Spleen (tissue), 11 donors: ENCODE measurements around the gene REV1. TPM values are rescaled to one million over a fixed set of nuclear protein-coding genes. Genes with fewer than 3 reads are reported as not detected.

ENCODE experiments used
- DNase-seq: peaks from one replicate; pipeline ENCODE4 v3.0.0-alpha.2; 2020
- H3K27ac ChIP-seq, 8 donors: fragments of 200-600 bp; sonication (generic) in 7 of 8; 1 replicate in 4 of 8; 2 replicates in 4 of 8; pipeline versions ENCODE4 v1.5.0 to v1.8.0; 2016 to 2021; ENCODE audit warnings: inconsistent platforms in 4 of 8, mild to moderate bottlenecking in 4 of 8, moderate library complexity in 1 of 8
- H3K27me3 ChIP-seq, 7 donors: fragments of 200-600 bp; sonication (generic) in 6 of 7; replicated peaks in 1 of 7; 1 replicate in 4 of 7; 2 replicates in 3 of 7; pipeline versions ENCODE4 v1.5.0 to v1.8.0; 2016 to 2021; ENCODE audit warnings: inconsistent platforms in 3 of 7, mild to moderate bottlenecking in 1 of 7
- H3K36me3 ChIP-seq, 6 donors: fragments of 200-600 bp; sonication (generic) in 5 of 6; 1 replicate in 4 of 6; 2 replicates in 2 of 6; pipeline versions ENCODE4 v1.5.0 to v1.8.0; 2016 to 2021; ENCODE audit warnings: inconsistent platforms in 2 of 6
- H3K4me1 ChIP-seq, 6 donors: fragments of 200-600 bp; sonication (generic) in 5 of 6; 1 replicate in 3 of 6; 2 replicates in 3 of 6; pipeline versions ENCODE4 v1.5.0 to v1.8.0; 2016 to 2021; ENCODE audit warnings: inconsistent platforms in 3 of 6
- H3K4me3 ChIP-seq, 8 donors: fragments of 200-600 bp; sonication (generic) in 7 of 8; 1 replicate in 4 of 8; 2 replicates in 4 of 8; pipeline versions ENCODE4 v1.5.0 to v1.8.0; 2016 to 2021; ENCODE audit warnings: inconsistent platforms in 4 of 8, mild to moderate bottlenecking in 4 of 8, moderate library complexity in 2 of 8
- H3K9me3 ChIP-seq, 8 donors: fragments of 200-600 bp; sonication (generic) in 7 of 8; 1 replicate in 4 of 8; 2 replicates in 4 of 8; pipeline versions ENCODE4 v1.5.0 to v1.8.0; 2016 to 2021; ENCODE audit warnings: inconsistent platforms in 4 of 8
- CTCF ChIP-seq, 11 experiments: fragments of 200-600 bp in 7 of 11; fragments of 450-650 bp in 4 of 11; sonication (generic) in 4 of 11; IDR thresholded peaks in 8 of 11; conservative IDR thresholded peaks in 3 of 11; 1 replicate in 7 of 11; 2 replicates in 4 of 11; pipeline versions ENCODE4 v1.4.0 to v1.8.0; 2016 to 2021; ENCODE audit warnings: antibody characterized with exemption in 11 of 11, inconsistent platforms in 4 of 11, mild to moderate bottlenecking in 1 of 11
- POLR2A ChIP-seq, 3 donors: fragments of 450-650 bp; IDR thresholded peaks; one replicate each; pipeline ENCODE4 v1.5.1; 2017; ENCODE audit warnings: antibody characterized with exemption in 3 of 3, mild to moderate bottlenecking in 1 of 3
- POLR2AphosphoS5 ChIP-seq, 3 donors: sonication (generic); formaldehyde crosslinking; IDR thresholded peaks; one replicate each; pipeline ENCODE4 v1.5.1; 2017; ENCODE audit warnings: antibody characterized with exemption in 3 of 3
- WGBS, 5 donors: extraction: QIAGEN DNeasy Blood & Tissue Kit in 3 of 5; methylation state at CpG; one replicate each; pipeline versions ENCODE4 v1.1.5 to v1.1.7; 2013 to 2018; 5-methylcytosine and 5-hydroxymethylcytosine counted together
- intact Hi-C: fragments of 100-400 bp; cut with DNase I; formaldehyde crosslinking; loops from one replicate; pipeline ENCODE4 v1.15.0; 2023; ENCODE audit warnings: low total_unique reads
- polyA plus RNA-seq, 3 donors: library from polyadenylated mRNA; stranded (reverse); fragments of 200-250 nt; gene quantifications; one replicate each; pipeline ENCODE4 v1.2.1, GENCODE V29; 2013
- total RNA-seq, 7 donors: library from RNA; depleted of rRNA in 3 of 7; stranded (reverse); fragments of >200 nt in 3 of 7; fragmentation: NEBNext Ultra II Directional in 4 of 7; extraction: Animal tissue kit (Norgen Biotek cat#: 25700) in 4 of 7; gene quantifications; one replicate each; pipeline versions ENCODE4 v1.1.0 to v1.2.1, GENCODE V29; 2016 to 2021
- donor health status: healthy with polysubstance abuse.
- donor health status: DM: no; HTN: no; CAD: no; lungs with moderate emphysema.
- donor health status: DM: no; HTN: no; CAD: no.
- donor health status: Bipolar disorder and iron deficiency.
- donor health status: healthy.
- donor health status: DM: no; HTN: no; CAD: no.
- donor health status: DM: yes; HTN: yes; CAD: no.

REV1 gene
- total and polyA plus RNA-seq, 10 donors = 12.0 to 75.1 (median 50.6) TPM

DNA sequence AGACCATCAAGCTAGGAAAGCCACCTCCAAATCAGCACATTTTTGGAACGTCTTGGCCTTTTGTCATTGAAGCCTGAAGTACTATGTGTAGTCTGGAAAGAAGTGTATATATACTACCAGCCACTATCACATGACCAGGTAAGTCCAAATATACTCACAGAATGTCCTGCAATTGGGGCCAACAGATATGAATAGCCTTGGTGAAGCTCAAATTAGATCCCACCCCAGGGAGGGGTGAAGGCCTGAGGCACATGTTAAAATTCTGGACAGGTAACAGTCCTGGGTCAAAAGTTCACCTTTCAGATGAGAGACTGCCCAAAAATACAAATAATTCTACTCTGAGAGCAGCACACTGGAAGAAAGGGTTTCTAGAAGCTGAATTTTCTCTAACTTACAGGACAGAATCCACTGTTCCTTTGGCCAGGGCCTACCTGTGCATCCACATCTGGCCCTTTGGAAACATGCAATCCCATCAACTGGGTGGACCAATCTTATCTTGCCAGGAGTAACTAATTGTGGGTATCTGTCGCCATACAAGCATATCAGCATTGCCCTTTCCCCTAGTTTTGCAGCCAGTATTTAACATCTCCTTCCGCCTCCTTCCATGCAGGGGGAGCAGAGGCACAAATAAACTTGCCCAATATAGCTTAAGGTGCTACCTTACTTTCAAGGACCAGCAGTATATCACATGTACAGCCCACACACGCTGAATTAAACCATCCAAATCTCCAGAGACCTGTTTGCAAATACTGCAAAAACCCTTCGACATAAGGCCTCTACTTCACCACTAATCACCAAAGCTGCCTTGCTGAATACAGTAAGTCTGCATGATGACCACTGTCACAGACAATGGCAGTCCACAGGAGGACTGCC is 84.8 kb downstream of the REV1 start:
- no peak overlapping the region for H3K4me3 ChIP-seq
- H3K27me3 ChIP-seq = no peaks in the 10 kb centered on the region
- TF ChIP-seq POLR2A (IDR thresholded peaks at IDR 0.05) (no peak), CTCF (IDR thresholded peaks at IDR 0.05 in 8 of 11, conservative IDR thresholded peaks at IDR 0.05 in 3 of 11) (no peak), POLR2AphosphoS5 (IDR thresholded peaks at IDR 0.05) (no peak)
- 89 to 94% (median 90%) methylated on average over 5 of the region's 5 CpGs for WGBS, 5 donors
- no peaks in the 10 kb centered on the region for H3K4me1 ChIP-seq
- H3K9me3 ChIP-seq = no peaks in the 10 kb centered on the region
- DNase-seq = no peak
- H3K27ac ChIP-seq = no peak overlapping the region
- peaks cover 2 to 100% (median 74%) of the 10 kb centered on the region in 6 donors for H3K36me3 ChIP-seq
- intact Hi-C loops = no loop called here

- Histone ChIP-seq H3K4me1 (no peaks in the 10 kb centered on the region), H3K4me3 (no peak overlapping the region), H3K27ac (no peak overlapping the region), H3K9me3 (no peaks in the 10 kb centered on the region), H3K27me3 (no peaks in the 10 kb centered on the region), H3K36me3 (peaks cover 2 to 100% (median 78%) of the 10 kb centered on the region in 6 donors)
- no peak for DNase-seq
- TF ChIP-seq POLR2A (IDR thresholded peaks at IDR 0.05) = no peak
- no peak for TF ChIP-seq CTCF (IDR thresholded peaks at IDR 0.05 in 8 of 11, conservative IDR thresholded peaks at IDR 0.05 in 3 of 11)
- no peak for TF ChIP-seq POLR2AphosphoS5 (IDR thresholded peaks at IDR 0.05)
- WGBS, 5 donors = 84 to 96% (median 90%) methylated on average over 8 of the region's 8 CpGs
- intact Hi-C loops = no loop called here
These were observed 85.6 kb downstream of the REV1 start for GRCh38 chr2:99404039-99404796.

DNA sequence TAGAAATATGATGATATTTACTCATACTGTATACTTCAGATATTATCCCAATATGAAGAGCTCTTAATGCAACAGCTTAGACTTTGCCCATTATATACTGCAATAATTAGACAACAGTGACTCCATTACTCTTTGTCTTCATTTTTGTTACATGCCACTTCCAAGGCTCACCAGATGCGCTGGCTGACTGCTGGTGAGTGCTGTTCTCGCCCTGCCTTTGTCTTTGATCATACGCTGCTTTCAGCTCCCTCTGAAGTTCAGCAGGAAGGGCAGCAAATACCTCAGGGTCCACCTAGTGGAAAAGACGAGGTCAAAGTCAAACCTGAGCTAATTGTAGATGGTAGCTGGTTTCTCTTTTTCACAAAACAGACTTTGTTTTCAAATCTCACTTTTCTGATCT is 86.3 kb downstream of the REV1 start:
- no peak overlapping the region for H3K27ac ChIP-seq
- H3K36me3 ChIP-seq = peaks cover 2 to 100% (median 81%) of the 10 kb centered on the region in 6 donors
- H3K9me3 ChIP-seq = no peaks in the 10 kb centered on the region
- 76 to 84% (median 79%) methylated on average over 4 of the region's 4 CpGs for WGBS, 5 donors
- no peak for DNase-seq
- H3K4me1 ChIP-seq = no peaks in the 10 kb centered on the region
- H3K27me3 ChIP-seq = no peaks in the 10 kb centered on the region
- intact Hi-C loops = no loop called here
- no peak overlapping the region for H3K4me3 ChIP-seq
- no peak for TF ChIP-seq POLR2A (IDR thresholded peaks at IDR 0.05)
- no peak for TF ChIP-seq CTCF (IDR thresholded peaks at IDR 0.05 in 8 of 11, conservative IDR thresholded peaks at IDR 0.05 in 3 of 11)
- TF ChIP-seq POLR2AphosphoS5 (IDR thresholded peaks at IDR 0.05) = no peak

DNA sequence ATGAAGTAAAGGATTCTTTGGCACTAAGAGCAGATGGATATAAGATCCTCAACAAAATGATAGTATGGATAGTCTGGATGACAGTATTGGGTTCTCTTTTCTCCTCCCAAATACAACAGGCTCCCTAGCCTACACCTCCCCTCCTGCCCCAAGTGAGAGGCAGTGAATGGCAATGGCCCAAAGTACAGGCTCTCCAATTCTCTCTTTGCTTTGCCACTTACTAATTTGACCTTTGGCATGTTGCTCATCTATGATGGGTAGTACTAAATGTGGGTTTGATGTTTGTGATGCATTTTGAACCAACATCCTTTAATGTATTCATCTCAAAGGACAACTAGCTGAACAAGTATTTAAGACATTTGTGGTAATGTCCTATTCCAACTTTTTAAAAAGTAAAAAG is 86.7 kb downstream of the REV1 start:
- intact Hi-C loops = no loop called here
- H3K4me3 ChIP-seq = no peak overlapping the region
- peaks cover 2 to 100% (median 86%) of the 10 kb centered on the region in 6 donors for H3K36me3 ChIP-seq
- no peaks in the 10 kb centered on the region for H3K9me3 ChIP-seq
- H3K27ac ChIP-seq = no peak overlapping the region
- DNase-seq = no peak
- H3K4me1 ChIP-seq = no peaks in the 10 kb centered on the region
- TF ChIP-seq CTCF (IDR thresholded peaks at IDR 0.05 in 8 of 11, conservative IDR thresholded peaks at IDR 0.05 in 3 of 11) = no peak
- TF ChIP-seq POLR2A (IDR thresholded peaks at IDR 0.05) = no peak
- no peak for TF ChIP-seq POLR2AphosphoS5 (IDR thresholded peaks at IDR 0.05)
- H3K27me3 ChIP-seq = no peaks in the 10 kb centered on the region
